SK-N-MC (cell line): ENCODE measurements around the gene UGT1A9.
"Not testable (repeated sequence)": the region's sequence is repeated elsewhere in the genome, so short reads cannot be mapped to it uniquely, and the experiment has no call there.

Experiments
- DNase-seq: peaks from one replicate; pipeline ENCODE4 v3.0.0-alpha.2; 2011; ENCODE audit warnings: low read depth, low spot score
- H3K27ac ChIP-seq: fragments of 200-600 bp; sonication (generic); 2 replicates; pipeline ENCODE4 v1.5.1; 2016; ENCODE audit warnings: mixed run types
- H3K36me3 ChIP-seq: fragments of 200-600 bp; sonication (generic); 2 replicates; pipeline ENCODE4 v1.6.1; 2017; ENCODE audit warnings: antibody characterized with exemption, low read length, mixed read lengths; ENCODE audit not compliant: insufficient read depth
- H3K4me3 ChIP-seq: fragments of 200-600 bp; sonication (generic); 2 replicates; pipeline ENCODE4 v1.5.1; 2016
- H3K9ac ChIP-seq: fragments of 200-600 bp; sonication (generic); 2 replicates; pipeline ENCODE4 v1.8.0; 2017; ENCODE audit warnings: mixed run types, mixed read lengths; ENCODE audit not compliant: insufficient read length
- H3K9me3 ChIP-seq: fragments of 200-600 bp; sonication (generic); 2 replicates; pipeline ENCODE4 v1.6.1; 2017; ENCODE audit warnings: low read depth, mild to moderate bottlenecking, antibody characterized with exemption, low read length, moderate library complexity, mixed read lengths
- EZH2 ChIP-seq: fragments of 200-600 bp; sonication (generic); IDR thresholded peaks from one replicate; pipeline ENCODE4 v1.6.1; 2017; ENCODE audit warnings: antibody characterized with exemption
- FOXP2 ChIP-seq: optimal IDR thresholded peaks from 2 replicates; pipeline ENCODE3; 2011; ENCODE audit warnings: mild to moderate bottlenecking, moderate library complexity; ENCODE audit not compliant: insufficient read depth; ENCODE audit errors: extremely low read length, control extremely low read depth
- POLR2AphosphoS5 ChIP-seq: IDR thresholded peaks from 2 replicates; pipeline ENCODE4 v1.6.1; 2012; ENCODE audit warnings: mild to moderate bottlenecking, low read depth, low read length, borderline replicate concordance

Gene UGT1A9

DNA sequence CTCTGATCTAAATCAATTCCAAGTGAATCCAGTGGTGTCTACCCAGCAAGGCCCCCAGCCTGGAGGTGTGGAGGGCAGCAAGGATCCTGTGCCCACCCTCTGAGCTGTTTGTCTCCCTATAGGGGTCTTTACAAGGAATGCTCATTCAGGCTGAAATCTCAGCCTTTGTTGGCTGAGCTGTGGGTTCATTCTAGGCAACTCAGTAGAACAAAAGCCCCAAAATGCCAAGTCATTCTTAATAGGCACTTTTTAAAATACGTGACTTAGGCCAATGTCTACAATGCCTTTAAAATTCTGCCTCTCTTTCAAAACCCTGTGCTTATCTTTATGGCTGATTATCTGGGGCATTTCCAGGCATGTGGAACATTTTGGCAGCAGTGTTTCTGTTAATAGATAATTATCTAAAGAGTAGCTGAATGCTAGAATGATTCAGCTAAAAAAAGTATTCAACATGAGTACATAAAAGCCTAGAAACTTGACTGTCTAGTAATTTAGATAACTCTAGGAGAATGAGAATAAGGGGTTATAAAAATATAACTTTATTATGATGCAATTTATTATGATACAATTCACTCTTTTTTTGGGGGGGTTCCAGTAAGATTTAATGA lies 28.4 kb downstream of the UGT1A9 start:
- peak overlapping the region; percentile 47 for H3K4me3 ChIP-seq
- H3K27ac ChIP-seq = peak overlapping the region; percentile 100
- H3K36me3 ChIP-seq = no peaks in the 10 kb centered on the region; the same call in 1 of the 2 replicates
- TF ChIP-seq EZH2 = no peak
- TF ChIP-seq POLR2AphosphoS5 = peak; percentile 37; the same call in 1 of the 2 replicates
- TF ChIP-seq FOXP2 = no peak
- peak overlapping the region; percentile 82 for H3K9ac ChIP-seq
- DNase-seq = peak; percentile 96
- 0 out of 2 replicates have a peak, but pooled peaks cover 3% of the 10 kb centered on the region for H3K9me3 ChIP-seq

DNA sequence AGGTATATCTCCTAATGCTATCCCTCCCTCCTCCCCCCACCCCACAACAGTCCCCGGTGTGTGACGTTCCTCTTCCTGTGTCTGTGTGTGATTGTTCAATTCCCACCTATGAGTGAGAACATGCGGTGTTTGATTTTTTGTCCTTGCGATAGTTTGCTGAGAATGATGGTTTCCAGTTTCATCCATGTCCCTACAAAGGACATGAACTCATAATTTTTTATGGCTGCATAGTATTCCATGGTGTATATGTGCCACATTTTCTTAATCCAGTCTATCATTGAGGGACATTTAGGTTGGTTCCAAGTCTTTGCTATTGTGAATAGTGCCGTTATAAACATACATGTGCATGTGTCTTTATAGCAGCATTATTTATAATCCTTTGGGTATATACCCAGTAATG lies 29.1 kb downstream of the UGT1A9 start:
- H3K9me3 ChIP-seq, DNase-seq, H3K9ac ChIP-seq, H3K36me3 ChIP-seq, H3K4me3 ChIP-seq: not testable (repeated sequence)
- H3K27ac ChIP-seq = peak overlapping the region; percentile 100; the same call in 1 of the 2 replicates

DNA sequence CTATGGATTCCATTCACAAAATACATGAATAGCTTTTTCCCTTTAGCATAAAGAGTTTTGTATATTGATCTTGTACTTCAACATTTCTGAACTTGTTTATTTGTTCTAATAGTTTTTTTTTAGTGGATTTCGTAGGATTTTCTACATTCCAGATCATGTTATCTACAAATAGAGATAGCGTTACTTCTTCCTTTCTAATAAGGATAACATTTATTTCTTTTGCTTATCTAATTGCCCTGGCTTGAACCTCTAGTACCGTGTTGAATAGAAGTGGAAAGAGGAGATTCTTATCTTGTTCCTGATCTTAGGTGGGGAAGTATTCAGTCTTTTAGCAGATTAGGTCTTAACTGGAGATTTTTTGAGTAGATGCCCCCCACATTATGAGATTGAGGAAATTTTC lies 30.5 kb downstream of the UGT1A9 start:
- no peak for TF ChIP-seq POLR2AphosphoS5
- TF ChIP-seq EZH2 = no peak
- no peak for TF ChIP-seq FOXP2
- H3K36me3 ChIP-seq = no peaks in the 10 kb centered on the region; the same call in 1 of the 2 replicates
- H3K27ac ChIP-seq = peak overlapping the region; percentile 48; the same call in 1 of the 2 replicates
- no peak overlapping the region for H3K9ac ChIP-seq
- 0 out of 2 replicates have a peak, but pooled peaks cover 3% of the 10 kb centered on the region for H3K9me3 ChIP-seq
- H3K4me3 ChIP-seq = no peak overlapping the region
- no peak for DNase-seq

DNA sequence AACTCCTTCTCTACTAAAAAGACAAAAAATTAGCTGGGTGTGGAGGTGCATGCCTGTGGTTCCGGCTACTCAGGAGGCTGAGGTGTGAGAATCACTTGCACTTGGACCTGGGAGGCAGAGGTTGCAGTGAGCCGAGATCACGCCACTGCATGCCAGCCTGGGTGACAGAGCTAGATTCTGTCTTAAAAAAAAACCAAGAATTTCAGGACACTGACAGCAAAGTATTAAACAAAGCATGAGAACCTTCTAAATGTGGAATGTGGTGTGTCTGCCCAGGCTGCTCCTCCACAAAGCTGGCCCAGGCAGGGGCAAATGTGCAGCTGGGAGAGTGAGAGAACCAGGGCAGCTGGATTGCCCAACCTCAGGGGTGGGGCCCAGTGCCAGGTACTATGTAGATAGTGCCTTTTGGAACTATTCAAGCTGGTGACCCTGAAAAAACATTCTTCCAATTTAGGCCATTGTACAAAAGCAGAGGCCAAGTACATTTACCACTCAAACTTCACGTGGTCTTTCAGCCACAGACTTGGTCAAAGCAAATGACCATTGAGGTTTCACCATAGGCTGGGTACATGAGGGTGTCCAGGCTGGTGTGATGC lies 34.3 kb downstream of the UGT1A9 start:
- H3K36me3 ChIP-seq = no peaks in the 10 kb centered on the region; the same call in 1 of the 2 replicates
- no peak overlapping the region for H3K4me3 ChIP-seq
- no peak overlapping the region for H3K9ac ChIP-seq
- H3K9me3 ChIP-seq = no peaks in the 10 kb centered on the region
- no peak overlapping the region for H3K27ac ChIP-seq
- DNase-seq = no peak
- no peak for TF ChIP-seq FOXP2
- TF ChIP-seq POLR2AphosphoS5 = no peak
- TF ChIP-seq EZH2 = no peak

DNA sequence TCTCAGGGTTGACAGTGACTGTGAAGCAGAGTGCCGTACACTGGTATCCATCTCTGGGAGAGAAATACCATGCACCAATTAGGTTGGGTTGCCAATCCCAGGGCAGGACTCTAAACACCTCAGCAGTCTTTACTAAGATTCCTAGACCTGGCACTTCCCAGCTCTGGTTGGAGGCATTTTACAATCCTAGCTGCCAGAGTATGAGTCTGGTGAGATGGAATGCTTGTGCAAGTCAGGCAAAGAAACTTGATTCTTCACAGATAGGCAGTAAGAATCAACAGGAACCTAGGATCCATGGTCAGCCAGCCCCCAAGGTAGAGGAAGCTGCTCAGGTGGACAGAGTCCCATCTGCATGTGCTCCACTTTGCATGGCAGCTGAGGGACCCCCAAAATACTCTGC lies 35.0 kb downstream of the UGT1A9 start:
- TF ChIP-seq FOXP2 (no peak), POLR2AphosphoS5 (no peak), EZH2 (no peak)
- DNase-seq = no peak
- H3K4me3 ChIP-seq = no peak overlapping the region
- no peak overlapping the region for H3K27ac ChIP-seq
- no peaks in the 10 kb centered on the region for H3K9me3 ChIP-seq
- no peak overlapping the region for H3K9ac ChIP-seq
- H3K36me3 ChIP-seq = no peaks in the 10 kb centered on the region; the same call in 1 of the 2 replicates

DNA sequence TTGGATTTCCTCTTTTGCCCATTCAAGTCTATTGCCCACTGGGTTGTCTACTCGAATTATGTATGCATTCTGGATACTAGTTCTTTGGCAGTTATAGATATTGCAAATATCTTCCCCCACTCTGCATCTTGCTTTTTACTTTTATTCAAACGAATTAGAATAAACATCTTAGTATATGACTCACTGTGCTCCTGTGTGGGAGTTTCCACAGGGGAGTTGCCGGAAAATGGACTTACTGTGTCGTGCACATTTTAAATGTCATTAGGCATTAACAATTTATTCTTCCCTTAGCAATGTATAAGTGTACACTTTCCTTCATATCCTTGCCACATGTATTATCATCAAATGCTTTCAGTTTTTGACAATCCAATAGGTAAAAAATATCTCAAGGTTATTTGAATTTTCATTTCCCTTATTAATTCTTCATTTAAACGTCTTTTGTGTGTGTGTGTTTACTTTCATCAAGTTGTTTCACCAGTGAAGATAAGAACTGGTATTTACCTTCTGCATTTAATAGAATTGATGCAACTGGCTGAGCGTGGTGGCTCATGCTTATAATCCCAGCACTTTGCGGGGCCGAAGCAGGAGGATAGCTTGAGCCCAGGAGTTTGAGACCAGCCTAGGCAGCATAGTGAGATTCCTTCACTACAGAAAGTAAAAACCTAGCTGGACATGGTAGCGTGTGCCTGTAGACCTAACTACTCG lies 36.4 kb downstream of the UGT1A9 start:
- Histone ChIP-seq H3K27ac (peak overlapping the region; percentile 32; the same call in 1 of the 2 replicates), H3K4me3 (no peak overlapping the region), H3K9me3 (no peaks in the 10 kb centered on the region), H3K9ac (no peak overlapping the region), H3K36me3 (no peaks in the 10 kb centered on the region)
- DNase-seq = no peak
- TF ChIP-seq FOXP2 (no peak), POLR2AphosphoS5 (no peak), EZH2 (no peak)

DNA sequence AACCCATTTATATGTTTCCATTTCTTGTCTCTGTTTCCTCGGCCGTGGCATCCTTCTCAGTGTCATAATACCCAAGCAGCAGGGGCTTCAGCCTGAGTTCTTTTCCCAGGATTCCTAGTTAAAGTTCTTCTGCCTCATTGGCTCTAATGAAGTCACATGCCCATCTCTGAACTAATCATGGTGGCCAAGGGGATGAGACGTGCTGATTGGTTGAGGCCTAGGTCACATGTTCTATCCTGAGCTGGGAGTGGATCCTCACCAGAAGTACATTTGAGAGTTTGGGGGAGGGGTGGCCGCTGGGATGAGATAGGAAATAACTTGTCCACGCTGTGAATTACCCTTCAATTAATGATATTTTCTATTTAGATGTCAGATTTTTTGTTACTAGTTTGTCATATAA lies 37.2 kb downstream of the UGT1A9 start:
- Histone ChIP-seq H3K4me3 (no peak overlapping the region), H3K36me3 (no peaks in the 10 kb centered on the region), H3K9me3 (no peaks in the 10 kb centered on the region), H3K27ac (no peak overlapping the region), H3K9ac (no peak overlapping the region)
- no peak for DNase-seq
- TF ChIP-seq EZH2 = no peak
- TF ChIP-seq FOXP2 = no peak
- TF ChIP-seq POLR2AphosphoS5 = no peak

DNA sequence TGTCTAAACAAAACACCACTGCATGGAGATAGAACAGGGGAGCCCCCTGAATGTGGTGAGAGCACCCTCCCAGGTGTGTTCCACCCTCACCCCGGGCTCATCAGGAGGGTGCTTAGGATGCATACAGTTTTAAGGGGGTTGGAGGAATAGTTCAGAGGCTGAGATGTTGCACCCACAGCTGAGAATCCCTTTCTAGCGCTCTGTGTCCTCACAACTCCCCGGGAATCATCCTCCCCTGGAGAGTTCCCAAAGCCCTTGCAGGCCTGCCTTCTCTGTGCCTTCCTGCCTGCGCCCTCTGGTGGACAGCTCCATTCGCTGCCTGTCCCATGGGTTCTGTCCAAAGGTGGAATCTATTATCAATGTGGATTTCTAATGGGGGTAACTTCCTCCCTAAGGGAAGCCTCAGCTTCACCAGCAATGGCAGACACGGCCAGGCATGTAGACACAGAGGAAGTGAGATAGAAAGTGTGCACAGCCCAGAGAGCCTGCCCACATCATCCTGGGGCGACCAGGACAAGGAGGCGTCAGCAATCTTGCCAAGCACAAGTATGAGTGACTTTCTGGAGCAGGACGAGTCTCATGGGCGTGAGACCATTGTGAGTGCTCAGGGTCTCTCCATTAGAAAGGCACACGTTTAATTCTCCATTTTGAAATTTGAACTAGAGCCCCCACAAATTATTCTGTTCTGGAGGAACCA lies 39.8 kb downstream of the UGT1A9 start:
- Histone ChIP-seq H3K27ac (no peak overlapping the region), H3K36me3 (no peaks in the 10 kb centered on the region), H3K9me3 (no peaks in the 10 kb centered on the region), H3K9ac (no peak overlapping the region), H3K4me3 (no peak overlapping the region)
- DNase-seq = peak; percentile 71
- TF ChIP-seq EZH2 (no peak), POLR2AphosphoS5 (no peak), FOXP2 (no peak)
